HepG2 (cell line): Measurements from ENCODE around the gene BCL2. TPM values are rescaled to one million over a fixed set of nuclear protein-coding genes. Genes with fewer than 3 reads are reported as not detected.
A peak's percentile ranks its signal among the peaks of the same experiment; 100 is the strongest.

Experiments
- ATF7-NPFF ChIP-seq: sonication (generic); formaldehyde crosslinking; IDR thresholded peaks from 2 replicates; pipeline ENCODE4 v1.8.1; 2023; ENCODE audit warnings: mild to moderate bottlenecking, low read depth, missing genetic modification reagents, moderate library complexity
- BCLAF1 ChIP-seq: fragments of 450-650 bp; IDR thresholded peaks from 2 replicates; pipeline ENCODE4 v1.6.1; 2017; ENCODE audit warnings: mild to moderate bottlenecking
- FOSL2 ChIP-seq: sonication (generic); formaldehyde crosslinking; IDR thresholded peaks from 2 replicates; pipeline ENCODE4 v1.4.0; 2020; ENCODE audit warnings: missing genetic modification reagents
- GATA4 ChIP-seq: sonication (generic); IDR thresholded peaks from 2 replicates; pipeline ENCODE4 v1.6.1; 2016; ENCODE audit warnings: antibody characterized with exemption, low read depth, borderline replicate concordance
- GTF2F1 ChIP-seq: fragments of 150-350 bp; IDR thresholded peaks from 2 replicates; pipeline ENCODE4 v1.6.1; 2014; ENCODE audit warnings: low read length
- HMG20A ChIP-seq: IDR thresholded peaks from 2 replicates; pipeline ENCODE4 v1.6.1; 2016; ENCODE audit warnings: borderline replicate concordance
- HNRNPLL ChIP-seq: fragments of 200-400 bp; formaldehyde crosslinking; IDR thresholded peaks from 2 replicates; pipeline ENCODE4 v1.6.1; 2017; ENCODE audit warnings: mild to moderate bottlenecking, low read depth, low read length; ENCODE audit not compliant: poor library complexity, severe bottlenecking
- KDM2A ChIP-seq: sonication (generic); formaldehyde crosslinking; IDR thresholded peaks from 2 replicates; pipeline ENCODE4 v1.4.0; 2020; ENCODE audit warnings: low read depth, missing genetic modification reagents, borderline replicate concordance
- KMT2B ChIP-seq: IDR thresholded peaks from 2 replicates; pipeline ENCODE4 v1.6.1; 2016; ENCODE audit warnings: missing genetic modification reagents, missing compliant biosample characterization
- LCORL ChIP-seq, 2 experiments: fragments of 450-650 bp in 1 of 2; sonication (generic) in 1 of 2; formaldehyde crosslinking in 1 of 2; IDR thresholded peaks; 2 replicates each; pipeline versions ENCODE4 v1.5.0 to v1.6.1; 2017 to 2020; ENCODE audit warnings: antibody characterized with exemption in 1 of 2, missing genetic modification reagents in 1 of 2
- PHB2 ChIP-seq: fragments of 450-650 bp; IDR thresholded peaks from 2 replicates; pipeline ENCODE4 v1.6.1; 2018; ENCODE audit not compliant: partially characterized antibody
- PHF8 ChIP-seq: sonication (generic); formaldehyde crosslinking; IDR thresholded peaks from 2 replicates; pipeline ENCODE4 v1.5.0; 2020; ENCODE audit warnings: missing genetic modification reagents
- RORA ChIP-seq: sonication (generic); formaldehyde crosslinking; IDR thresholded peaks from 2 replicates; pipeline ENCODE4 v1.5.0; 2020; ENCODE audit warnings: mild to moderate bottlenecking, missing genetic modification reagents, moderate library complexity
- SMARCC2 ChIP-seq: fragments of 450-650 bp; IDR thresholded peaks from 2 replicates; pipeline ENCODE4 v1.6.1; 2017; ENCODE audit warnings: antibody characterized with exemption, mild to moderate bottlenecking
- SP5 ChIP-seq: IDR thresholded peaks from 2 replicates; pipeline ENCODE4 v1.6.1; 2016; ENCODE audit warnings: low read depth, borderline replicate concordance
- SSRP1 ChIP-seq: IDR thresholded peaks from 2 replicates; pipeline ENCODE4 v1.6.1; 2016; ENCODE audit warnings: control low read depth
- ZNF18 ChIP-seq: sonication (generic); formaldehyde crosslinking; IDR thresholded peaks from 2 replicates; pipeline ENCODE4 v1.8.0; 2022; ENCODE audit warnings: mild to moderate bottlenecking, missing genetic modification reagents; ENCODE audit not compliant: insufficient replicate concordance
- ZNF33A ChIP-seq: sonication (generic); formaldehyde crosslinking; IDR thresholded peaks from 2 replicates; pipeline ENCODE4 v1.5.1; 2020; ENCODE audit warnings: missing genetic modification reagents, mild to moderate bottlenecking, moderate library complexity, borderline replicate concordance
- ZNF598 ChIP-seq: sonication (generic); formaldehyde crosslinking; IDR thresholded peaks from 2 replicates; pipeline ENCODE4 v1.5.1; 2020; ENCODE audit warnings: mild to moderate bottlenecking, missing genetic modification reagents, borderline replicate concordance
- ZNF614 ChIP-seq: IDR thresholded peaks from 2 replicates; pipeline ENCODE4 v1.6.1; 2018; ENCODE audit warnings: missing biosample characterization, missing genetic modification reagents, inconsistent platforms, borderline replicate concordance
- polyA plus RNA-seq, 8 experiments: library from polyadenylated mRNA; depleted of rRNA in 3 of 8; stranded (reverse) in 7 of 8; unstranded in 1 of 8; fragments of >200 nt; fragmentation: Illumina TruSeq in 4 of 8; extraction: Trizol in 4 of 8; gene quantifications; 2 replicates each; pipeline versions ENCODE4 v1.2.1 to v1.2.3, GENCODE V29; 2011 to 2016; ENCODE audit warnings: low read depth in 4 of 8, missing spikeins in 1 of 8, mixed read lengths in 1 of 8; ENCODE audit not compliant: insufficient read depth in 1 of 8
- total RNA-seq, 5 experiments: library from RNA; depleted of rRNA; stranded (reverse); fragments of >200 nt; fragmentation: Illumina TruSeq; extraction: Trizol; gene quantifications; 2 replicates each; pipeline ENCODE4 v1.2.3, GENCODE V29; 2016; ENCODE audit warnings: low read depth in 1 of 5
- TF ChIP-seq, protein P1 (sequence below): sonication (generic); formaldehyde crosslinking; IDR thresholded peaks from 2 replicates; pipeline ENCODE4; 2020; ENCODE audit warnings: missing genetic modification reagents, mild to moderate bottlenecking, borderline replicate concordance
- TF ChIP-seq, protein P2 (sequence below): sonication (generic); formaldehyde crosslinking; IDR thresholded peaks from 2 replicates; pipeline ENCODE4 v1.8.1; 2023; ENCODE audit warnings: mild to moderate bottlenecking, missing genetic modification reagents, borderline replicate concordance

Gene BCL2
- total and polyA plus RNA-seq, 2 of the 13 experiments (the other 11 are each of a cell fraction or from before 2014, with no cell fraction given): 0.07 to 0.53 TPM

DNA sequence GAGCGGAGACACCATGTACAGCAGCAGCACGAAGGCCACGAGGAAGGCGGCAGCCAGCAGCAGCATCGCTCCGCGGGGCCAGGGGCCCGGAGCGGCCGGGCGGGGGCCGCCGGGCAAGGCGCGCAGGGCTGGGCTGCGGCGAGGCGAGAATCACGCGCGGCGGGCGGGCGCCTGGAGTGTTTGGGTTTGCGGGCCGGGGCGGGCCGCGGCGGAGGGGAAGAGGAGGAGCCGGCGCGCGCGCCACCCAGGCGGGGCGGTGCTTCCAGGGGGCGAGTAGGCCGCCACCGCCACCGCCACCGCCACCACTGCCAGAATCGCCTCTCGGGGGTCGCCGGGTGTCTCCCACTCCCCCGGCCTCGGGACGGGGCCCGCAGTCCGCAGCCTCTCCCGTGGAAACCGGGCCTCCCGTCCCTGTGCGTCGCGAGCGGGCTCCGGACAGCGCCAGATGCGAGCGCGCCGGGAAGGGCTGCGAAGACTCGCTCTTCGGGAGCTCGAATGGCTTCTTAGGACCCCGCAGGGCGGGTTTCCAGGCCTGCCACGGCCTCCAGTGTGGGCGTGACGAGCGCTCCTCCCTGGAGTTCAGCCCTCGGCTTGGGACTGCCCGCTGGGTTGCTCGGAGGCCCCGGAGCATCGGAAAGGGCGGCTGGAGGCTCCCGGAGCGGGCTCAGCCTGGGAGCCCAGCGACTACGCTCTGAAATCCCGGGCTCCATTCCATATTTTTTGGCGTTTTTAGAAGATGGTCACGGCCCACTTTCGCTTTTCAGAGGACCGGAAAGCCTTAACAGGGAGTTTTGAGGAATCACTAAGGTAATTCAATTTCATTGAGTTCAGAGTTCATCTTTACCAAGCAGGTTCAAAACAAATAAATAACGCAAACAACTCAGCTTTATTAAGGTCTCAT, 47.7 kb upstream of the BCL2 start, which contains the start of gene KDSR (continued):
- TF ChIP-seq, protein P1, sequence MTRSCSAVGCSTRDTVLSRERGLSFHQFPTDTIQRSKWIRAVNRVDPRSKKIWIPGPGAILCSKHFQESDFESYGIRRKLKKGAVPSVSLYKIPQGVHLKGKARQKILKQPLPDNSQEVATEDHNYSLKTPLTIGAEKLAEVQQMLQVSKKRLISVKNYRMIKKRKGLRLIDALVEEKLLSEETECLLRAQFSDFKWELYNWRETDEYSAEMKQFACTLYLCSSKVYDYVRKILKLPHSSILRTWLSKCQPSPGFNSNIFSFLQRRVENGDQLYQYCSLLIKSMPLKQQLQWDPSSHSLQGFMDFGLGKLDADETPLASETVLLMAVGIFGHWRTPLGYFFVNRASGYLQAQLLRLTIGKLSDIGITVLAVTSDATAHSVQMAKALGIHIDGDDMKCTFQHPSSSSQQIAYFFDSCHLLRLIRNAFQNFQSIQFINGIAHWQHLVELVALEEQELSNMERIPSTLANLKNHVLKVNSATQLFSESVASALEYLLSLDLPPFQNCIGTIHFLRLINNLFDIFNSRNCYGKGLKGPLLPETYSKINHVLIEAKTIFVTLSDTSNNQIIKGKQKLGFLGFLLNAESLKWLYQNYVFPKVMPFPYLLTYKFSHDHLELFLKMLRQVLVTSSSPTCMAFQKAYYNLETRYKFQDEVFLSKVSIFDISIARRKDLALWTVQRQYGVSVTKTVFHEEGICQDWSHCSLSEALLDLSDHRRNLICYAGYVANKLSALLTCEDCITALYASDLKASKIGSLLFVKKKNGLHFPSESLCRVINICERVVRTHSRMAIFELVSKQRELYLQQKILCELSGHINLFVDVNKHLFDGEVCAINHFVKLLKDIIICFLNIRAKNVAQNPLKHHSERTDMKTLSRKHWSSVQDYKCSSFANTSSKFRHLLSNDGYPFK (CRISPR knock-in tag): peak; percentile 85
- TF ChIP-seq ZNF18 (CRISPR knock-in tag) (peak; percentile 45), HNRNPLL (peak; percentile 64), ATF7-NPFF (peak; percentile 82), SP5 (CRISPR knock-in tag) (peak; percentile 34), FOSL2 (CRISPR knock-in tag) (peak; percentile 54), PHB2 (no peak), GATA4 (peak; percentile 62; the same call in 1 of the 2 replicates), PHF8 (CRISPR knock-in tag) (peak; percentile 99), KDM2A (CRISPR knock-in tag) (peak; percentile 82; the same call in 1 of the 2 replicates), SMARCC2 (no peak), SSRP1 (CRISPR knock-in tag) (no peak), HMG20A (CRISPR knock-in tag) (no peak), GTF2F1 (peak; percentile 53; the same call in 1 of the 2 replicates), ZNF598 (CRISPR knock-in tag) (0 out of 2 replicates have a peak, but pooled peaks have one; percentile 11), KMT2B (CRISPR knock-in tag) (peak; percentile 79), BCLAF1 (no peak), ZNF614 (CRISPR knock-in tag) (peak; percentile 50; the same call in 1 of the 2 replicates), RORA (CRISPR knock-in tag) (no peak), LCORL (IDR thresholded peaks at IDR 0.05) (peak; percentile 81), LCORL (CRISPR knock-in tag; IDR thresholded peaks at IDR 0.05) (peak; percentile 66; the same call in 1 of the 2 replicates), ZNF33A (CRISPR knock-in tag) (no peak; the same call in 1 of the 2 replicates)
- TF ChIP-seq, protein P2, sequence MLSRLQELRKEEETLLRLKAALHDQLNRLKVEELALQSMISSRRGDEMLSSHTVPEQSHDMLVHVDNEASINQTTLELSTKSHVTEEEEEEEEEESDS: no peak
